Endodermal cell (in vitro differentiated cells): ENCODE results near the gene MED12. TPM values are rescaled to one million over a fixed set of nuclear protein-coding genes. Genes with fewer than 3 reads are reported as not detected.
A peak's percentile ranks its signal among the peaks of the same experiment; 100 is the strongest.

ENCODE experiments used
- DNase-seq: peaks from one replicate; pipeline ENCODE4 v3.0.0-alpha.2; 2017
- H3K27ac ChIP-seq: 2 replicates; pipeline ENCODE4 v1.5.1; 2013; ENCODE audit warnings: mild to moderate bottlenecking, low read depth, low read length, moderate library complexity
- H3K27me3 ChIP-seq: 2 replicates; pipeline ENCODE4 v1.6.1; 2013; ENCODE audit warnings: mild to moderate bottlenecking, low read length, moderate library complexity; ENCODE audit not compliant: insufficient read depth, control insufficient read depth, poor library complexity, severe bottlenecking
- H3K36me3 ChIP-seq: 2 replicates; pipeline ENCODE4 v1.7.0; 2013; ENCODE audit warnings: mild to moderate bottlenecking, low read length, moderate library complexity; ENCODE audit not compliant: control insufficient read depth, insufficient read depth
- H3K4me1 ChIP-seq: one replicate; pipeline ENCODE4 v1.7.0; 2013; ENCODE audit warnings: low read length; ENCODE audit not compliant: control insufficient read depth, insufficient read depth
- H3K4me3 ChIP-seq: 2 replicates; pipeline ENCODE4 v1.5.1; 2013; ENCODE audit warnings: mild to moderate bottlenecking, low read length, moderate library complexity
- H3K9ac ChIP-seq: 2 replicates; pipeline ENCODE4 v1.6.1; 2013; ENCODE audit warnings: mild to moderate bottlenecking, low read length, moderate library complexity; ENCODE audit not compliant: poor library complexity, severe bottlenecking; ENCODE audit errors: extremely low read depth
- H3K9me3 ChIP-seq: 2 replicates; pipeline ENCODE4 v1.6.1; 2013; ENCODE audit warnings: mild to moderate bottlenecking, low read length, moderate library complexity; ENCODE audit not compliant: control insufficient read depth
- H3K27ac Mint-ChIP-seq: 2 replicates; pipeline ENCODE4 v1.8.0; 2020; ENCODE audit warnings: mixed read lengths
- H3K27me3 Mint-ChIP-seq: 2 replicates; pipeline ENCODE4 v1.8.0; 2021; ENCODE audit warnings: mild to moderate bottlenecking, mixed read lengths; ENCODE audit not compliant: insufficient read depth
- H3K36me3 Mint-ChIP-seq: 2 replicates; pipeline ENCODE4 v1.8.0; 2020; ENCODE audit warnings: low read depth, mixed read lengths
- H3K4me1 Mint-ChIP-seq: 2 replicates; pipeline ENCODE4 v1.8.0; 2020; ENCODE audit warnings: mixed read lengths
- H3K4me3 Mint-ChIP-seq: 2 replicates; pipeline ENCODE4 v1.8.0; 2020; ENCODE audit warnings: mild to moderate bottlenecking, moderate library complexity, mixed read lengths
- H3K9me3 Mint-ChIP-seq: 2 replicates; pipeline ENCODE4 v1.8.0; 2020; ENCODE audit warnings: mild to moderate bottlenecking, mixed read lengths
- CTCF ChIP-seq: fragments of 200-600 bp; sonication (generic); conservative IDR thresholded peaks from 2 replicates; pipeline ENCODE4 v1.5.0; 2021; ENCODE audit warnings: antibody characterized with exemption, mild to moderate bottlenecking
- WGBS, 2 experiments: methylation state at CpG; one replicate each; pipeline versions ENCODE4 v1.1.5 to v1.1.7; 2013; ENCODE audit warnings: missing lambda C conversion rate in 2 of 2, mixed read lengths in 1 of 2; ENCODE audit not compliant: insufficient coverage in 1 of 2, insufficient read length in 1 of 2; 5-methylcytosine and 5-hydroxymethylcytosine counted together
- total RNA-seq, 2 donors: library from RNA; stranded (reverse); fragmentation: NEBNext Ultra II Directional in 1 of 2; extraction: Animal tissue kit (Norgen Biotek cat#: 25700) in 1 of 2; gene quantifications; 2 replicates in 1 of 2; 3 replicates in 1 of 2; pipeline ENCODE4 v1.2.1, GENCODE V29; 2021

Gene MED12
- total RNA-seq, 2 donors from 2014 or later, result 57.8 to 60.8 TPM

- H3K27ac ChIP-seq, result no peak within 1 kb of the TSS
- peaks cover 55% of the 10 kb centered on the region for H3K9me3 Mint-ChIP-seq
- H3K9me3 ChIP-seq, result no peaks in the 10 kb centered on the region
- no peaks in the 10 kb centered on the region for H3K4me1 ChIP-seq
- peak within 1 kb of the TSS; percentile 66 for H3K27ac Mint-ChIP-seq
- TF ChIP-seq CTCF, result no peak
- DNase-seq, result peak; percentile 95
- H3K36me3 Mint-ChIP-seq, result no peaks in the 10 kb centered on the region
- peaks cover 24% of the 10 kb centered on the region for H3K27me3 Mint-ChIP-seq
- peak within 1 kb of the TSS; percentile 70 for H3K4me3 Mint-ChIP-seq
- H3K4me1 Mint-ChIP-seq, result peaks cover 16% of the 10 kb centered on the region
- peak within 1 kb of the TSS; percentile 41 for H3K9ac ChIP-seq
- H3K27me3 ChIP-seq, result no peaks in the 10 kb centered on the region
- H3K4me3 ChIP-seq, result peak within 1 kb of the TSS; percentile 85
- WGBS, 2 experiments, result 0% methylated on average over 5 to 18 of the region's 29 CpGs
- H3K36me3 ChIP-seq, result no peaks in the 10 kb centered on the region
These were observed 22.8 kb upstream of the MED12 start, which contains the start of gene FOXO4 for GRCh38 chrX:71095555-71095980. FOXO4 (plus strand) TSS chrX:71095851; CDS start chrX:71096529, 678 bp downstream.

- no peaks in the 10 kb centered on the region for H3K4me1 ChIP-seq
- H3K27me3 Mint-ChIP-seq, result peaks cover 29% of the 10 kb centered on the region
These were observed 22.2 kb upstream of the MED12 start for GRCh38 chrX:71095981-71096759.

DNA sequence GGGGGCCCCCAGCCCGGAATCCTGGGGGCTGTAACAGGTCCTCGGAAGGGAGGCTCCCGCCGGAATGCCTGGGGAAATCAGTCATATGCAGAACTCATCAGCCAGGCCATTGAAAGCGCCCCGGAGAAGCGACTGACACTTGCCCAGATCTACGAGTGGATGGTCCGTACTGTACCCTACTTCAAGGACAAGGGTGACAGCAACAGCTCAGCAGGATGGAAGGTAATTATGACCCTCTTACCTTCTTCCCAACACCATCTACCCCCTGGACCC is 21.7 kb upstream of the MED12 start:
- H3K27ac Mint-ChIP-seq, result no peak overlapping the region
- no peak for TF ChIP-seq CTCF
- Histone ChIP-seq H3K9me3 (no peaks in the 10 kb centered on the region), H3K27me3 (no peaks in the 10 kb centered on the region), H3K27ac (no peak overlapping the region), H3K36me3 (no peaks in the 10 kb centered on the region), H3K4me1 (no peaks in the 10 kb centered on the region), H3K4me3 (peak overlapping the region; percentile 85), H3K9ac (peak overlapping the region; percentile 41)
- no peak for DNase-seq
- H3K27me3 Mint-ChIP-seq, result peaks cover 29% of the 10 kb centered on the region
- peak overlapping the region; percentile 70 for H3K4me3 Mint-ChIP-seq
- 0 to 2% methylated on average over 1 to 9 of the region's 9 CpGs for WGBS, 2 experiments
- peaks cover 22% of the 10 kb centered on the region for H3K4me1 Mint-ChIP-seq
- no peaks in the 10 kb centered on the region for H3K36me3 Mint-ChIP-seq
- peaks cover 57% of the 10 kb centered on the region for H3K9me3 Mint-ChIP-seq

More at GRCh38 chrX:71095981-71096759, 22.2 kb upstream of the MED12 start:
- peaks cover 57% of the 10 kb centered on the region for H3K9me3 Mint-ChIP-seq
- peaks cover 22% of the 10 kb centered on the region for H3K4me1 Mint-ChIP-seq
- H3K36me3 ChIP-seq, result no peaks in the 10 kb centered on the region
- 0% methylated on average over 39 of the region's 46 CpGs; no CpG with 5 or more reads in 1 of the 2 experiments for WGBS, 2 experiments
- H3K9ac ChIP-seq, result peak overlapping the region; percentile 41
- H3K27ac Mint-ChIP-seq, result peak overlapping the region; percentile 40
- peak overlapping the region; percentile 85 for H3K4me3 ChIP-seq
- peak overlapping the region; percentile 70 for H3K4me3 Mint-ChIP-seq
- no peaks in the 10 kb centered on the region for H3K9me3 ChIP-seq
- H3K27me3 ChIP-seq, result no peaks in the 10 kb centered on the region
- no peak for DNase-seq
- H3K36me3 Mint-ChIP-seq, result no peaks in the 10 kb centered on the region
- no peak for TF ChIP-seq CTCF
- H3K27ac ChIP-seq, result no peak overlapping the region
